HG03521 (cell line): ENCODE results near the gene GRIK1.

Source experiments
- ATAC-seq: cut with Tn5 transposase; IDR thresholded peaks from one replicate; pipeline ENCODE4 v1.9.1; 2021; ENCODE audit warnings: mild to moderate bottlenecking, moderate library complexity; ENCODE audit not compliant: unreplicated experiment

Gene GRIK1

DNA sequence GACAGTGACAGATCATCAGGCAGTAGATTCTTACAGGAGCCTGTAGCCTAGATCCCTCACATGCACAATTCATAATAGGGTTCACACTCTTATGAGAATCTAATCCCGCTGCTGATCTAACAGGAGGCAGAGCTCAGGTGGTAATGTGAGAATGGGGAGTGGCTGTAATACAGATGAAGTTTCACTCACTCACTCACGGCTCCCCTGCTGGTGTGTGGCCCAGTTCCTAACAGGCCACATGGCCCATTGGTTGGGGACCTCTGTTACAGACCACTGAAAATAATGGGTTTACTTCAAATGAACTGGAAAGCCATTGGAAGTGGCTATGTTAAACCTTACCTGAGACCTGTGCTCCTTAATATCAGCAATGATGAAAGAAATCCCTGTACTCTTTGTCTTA lies 151.0 kb downstream of the GRIK1 start:
- ATAC-seq, result no peak

DNA sequence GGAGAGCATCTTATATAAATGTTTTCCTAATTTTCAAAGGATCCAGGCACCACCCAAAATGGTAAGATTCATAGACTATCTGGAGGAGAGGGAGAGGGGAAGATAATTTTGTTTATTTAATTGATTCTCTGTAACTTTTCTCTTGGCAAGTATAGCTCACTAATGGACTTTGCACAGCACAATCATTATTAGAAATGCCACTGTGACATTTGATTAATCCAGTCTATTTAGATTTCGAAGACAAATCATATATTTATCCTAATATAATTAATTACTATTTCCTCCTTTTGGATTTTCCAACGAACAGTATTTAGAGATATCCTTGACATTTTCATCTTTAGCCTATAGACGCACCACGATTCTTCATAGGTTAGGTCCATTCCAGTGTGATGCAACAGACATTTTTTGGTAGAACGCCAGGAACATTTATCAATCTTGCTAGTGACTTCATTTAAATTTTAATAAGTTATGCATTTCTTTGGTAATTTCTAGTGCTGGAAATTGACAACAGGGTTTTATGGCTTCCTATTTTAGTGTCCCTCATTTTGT lies 152.4 kb downstream of the GRIK1 start:
- ATAC-seq, result no peak

DNA sequence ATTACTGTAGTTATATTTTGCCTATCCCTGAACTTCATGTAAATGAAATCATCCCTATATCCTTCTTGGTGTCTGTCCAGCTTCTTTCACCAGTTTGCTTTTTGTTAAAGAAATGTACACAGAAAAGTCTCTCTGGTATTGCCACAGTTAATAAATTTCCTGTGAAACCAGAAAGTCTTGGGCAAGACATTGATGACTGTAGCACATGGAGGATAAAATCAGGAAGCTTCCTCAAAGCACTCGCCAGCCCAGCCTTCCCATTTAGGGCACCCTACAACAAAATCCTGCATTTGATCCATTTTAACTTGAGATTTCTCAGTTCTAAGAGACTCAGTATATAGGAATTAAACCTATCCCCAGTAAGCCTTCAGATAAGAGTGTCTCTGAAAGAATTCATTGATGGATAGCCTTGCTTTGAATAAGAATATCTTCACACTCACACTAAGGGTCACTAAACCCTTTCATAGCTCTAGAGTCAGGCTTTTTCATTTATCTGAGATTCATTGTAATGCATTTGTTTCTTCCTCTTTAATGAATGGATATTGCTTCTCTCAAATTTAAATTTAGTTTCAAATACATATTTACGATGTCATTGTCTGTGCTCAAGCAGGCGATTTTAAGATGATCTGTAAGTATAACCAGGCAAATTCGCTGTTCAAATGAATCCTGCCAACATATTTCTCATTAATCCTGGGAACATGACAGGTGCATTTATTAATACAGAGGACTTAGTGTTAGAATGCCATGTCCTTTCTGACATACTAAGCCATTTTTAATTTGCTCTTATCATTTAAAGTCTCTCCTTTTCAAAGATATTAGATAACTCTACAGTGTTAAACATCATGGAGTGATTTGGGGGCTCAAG lies 153.1 kb downstream of the GRIK1 start:
- no peak for ATAC-seq

DNA sequence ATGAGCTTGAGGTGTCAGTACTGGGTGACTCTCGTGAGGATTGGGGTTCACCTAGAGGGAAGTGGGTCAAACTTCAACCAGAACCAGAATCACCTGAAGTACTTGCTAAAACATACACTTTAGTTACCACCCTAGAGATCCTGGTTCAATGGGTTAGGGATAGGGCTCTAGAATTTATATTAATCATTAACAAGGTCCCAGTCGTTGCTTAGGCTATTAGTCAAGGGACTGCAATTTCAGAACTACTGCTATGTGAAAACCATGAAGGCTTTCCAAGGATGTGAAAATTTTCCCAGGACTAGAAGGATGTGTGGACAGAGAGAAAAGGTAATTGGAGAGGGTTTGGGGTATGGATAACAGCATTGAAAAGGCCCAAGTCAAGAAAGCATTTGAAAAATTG lies 162.6 kb downstream of the GRIK1 start:
- no peak for ATAC-seq

DNA sequence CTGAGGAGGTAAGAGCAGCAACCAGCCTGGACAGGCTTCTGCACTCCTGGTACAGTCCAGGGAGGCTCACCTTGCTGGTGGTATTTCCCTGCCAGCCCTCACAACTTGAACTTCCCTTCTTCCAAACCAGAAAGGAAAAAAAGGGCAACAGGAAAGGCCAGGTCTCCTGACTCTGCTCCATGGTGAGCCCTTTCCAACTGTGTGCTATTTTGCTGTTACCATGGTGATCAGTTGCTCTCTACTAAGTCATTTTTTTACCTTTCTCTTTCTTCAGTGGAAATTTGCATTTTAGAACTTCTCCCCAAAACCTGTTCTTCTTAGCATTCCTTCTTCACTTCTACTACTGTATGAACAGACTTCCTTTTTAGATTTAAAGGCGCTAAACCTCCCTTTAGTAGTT lies 164.3 kb downstream of the GRIK1 start:
- no peak for ATAC-seq

DNA sequence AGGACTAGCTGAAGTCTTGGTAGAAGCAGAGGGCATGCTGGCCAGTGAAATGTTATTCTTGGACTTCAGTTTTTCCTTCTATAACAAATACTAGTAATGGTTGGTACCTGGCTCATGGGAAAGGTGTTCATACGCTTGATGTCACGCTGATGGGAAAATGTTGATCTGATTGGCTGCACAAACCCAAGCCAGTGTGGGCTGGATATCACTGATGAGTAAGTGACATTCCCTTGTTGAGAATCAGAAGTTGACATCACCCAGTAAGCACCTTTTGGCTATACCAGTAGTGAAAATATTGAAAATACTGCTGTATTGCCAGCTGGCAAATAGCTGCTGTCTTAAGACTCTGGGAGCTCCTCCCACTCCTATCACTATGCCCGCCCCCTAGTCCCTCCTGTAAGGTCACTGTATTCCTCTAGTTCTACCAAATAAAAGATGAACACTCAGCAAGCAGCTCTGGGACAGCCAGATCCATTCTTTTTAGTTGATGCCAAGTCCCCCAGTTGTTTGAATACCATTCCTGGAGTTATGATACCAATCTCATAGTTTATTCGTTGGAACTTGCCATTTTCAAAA lies 168.2 kb downstream of the GRIK1 start:
- no peak for ATAC-seq

DNA sequence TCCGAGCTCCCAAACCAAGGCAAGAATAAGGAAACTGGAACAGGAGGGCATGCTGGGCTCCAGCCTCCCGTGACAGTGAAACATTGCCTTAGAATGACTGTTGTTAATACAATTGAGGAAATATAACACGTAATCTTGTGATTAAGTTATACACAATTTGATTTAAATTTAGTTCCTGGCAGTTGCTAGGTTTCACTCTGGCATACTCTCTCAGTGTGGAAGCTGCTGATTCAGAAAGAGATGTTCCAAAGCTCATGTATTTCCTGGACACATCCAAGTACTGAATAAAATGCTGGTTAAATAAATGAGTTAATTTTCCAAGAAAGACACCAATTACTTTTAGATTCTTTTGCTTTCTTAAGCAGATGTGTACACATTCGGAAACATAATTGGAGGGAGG lies 176.1 kb downstream of the GRIK1 start:
- no peak for ATAC-seq

DNA sequence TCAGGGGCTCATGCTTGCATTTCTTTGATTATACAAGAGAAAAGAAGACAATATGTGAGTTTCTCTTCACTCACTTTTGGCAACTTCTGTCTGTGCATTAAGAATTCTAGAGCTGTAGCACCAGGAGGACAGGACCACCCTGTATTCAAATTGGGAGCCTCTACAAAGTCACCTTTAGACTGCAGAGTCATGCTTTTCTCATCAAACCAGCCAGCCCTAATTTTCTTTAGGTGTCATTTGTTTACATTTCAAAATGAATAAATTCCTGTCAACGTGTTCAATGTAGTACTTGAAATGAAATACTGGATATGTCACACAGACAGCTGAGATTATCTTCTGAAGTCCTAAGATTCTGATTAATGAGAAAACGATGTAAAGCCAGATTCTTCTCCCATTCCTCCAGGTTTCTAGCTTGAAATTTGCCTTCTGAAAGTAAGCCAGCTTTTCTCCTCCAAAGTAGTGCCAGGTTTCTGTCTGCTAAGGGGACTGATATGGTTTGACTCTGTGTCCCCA lies 177.2 kb downstream of the GRIK1 start:
- no peak for ATAC-seq

DNA sequence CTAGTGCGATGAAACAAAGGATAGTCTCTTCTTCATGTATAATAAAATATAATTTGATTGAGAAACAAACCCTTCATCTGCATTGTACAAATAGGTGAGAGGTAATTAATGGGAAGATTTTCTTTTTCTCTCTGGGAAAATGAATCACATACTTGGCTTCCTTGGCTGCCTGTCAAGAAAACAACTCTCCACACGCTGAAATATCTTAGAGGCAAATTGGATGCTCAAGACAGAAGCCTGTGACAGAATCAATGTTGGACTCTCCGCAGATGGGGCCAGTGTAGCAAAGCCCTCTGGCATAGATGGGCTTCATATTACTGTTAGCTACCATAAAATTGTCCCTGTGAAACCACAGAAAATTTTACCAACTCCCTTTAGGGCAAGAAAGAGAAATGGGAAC lies 186.6 kb downstream of the GRIK1 start:
- ATAC-seq, result no peak

DNA sequence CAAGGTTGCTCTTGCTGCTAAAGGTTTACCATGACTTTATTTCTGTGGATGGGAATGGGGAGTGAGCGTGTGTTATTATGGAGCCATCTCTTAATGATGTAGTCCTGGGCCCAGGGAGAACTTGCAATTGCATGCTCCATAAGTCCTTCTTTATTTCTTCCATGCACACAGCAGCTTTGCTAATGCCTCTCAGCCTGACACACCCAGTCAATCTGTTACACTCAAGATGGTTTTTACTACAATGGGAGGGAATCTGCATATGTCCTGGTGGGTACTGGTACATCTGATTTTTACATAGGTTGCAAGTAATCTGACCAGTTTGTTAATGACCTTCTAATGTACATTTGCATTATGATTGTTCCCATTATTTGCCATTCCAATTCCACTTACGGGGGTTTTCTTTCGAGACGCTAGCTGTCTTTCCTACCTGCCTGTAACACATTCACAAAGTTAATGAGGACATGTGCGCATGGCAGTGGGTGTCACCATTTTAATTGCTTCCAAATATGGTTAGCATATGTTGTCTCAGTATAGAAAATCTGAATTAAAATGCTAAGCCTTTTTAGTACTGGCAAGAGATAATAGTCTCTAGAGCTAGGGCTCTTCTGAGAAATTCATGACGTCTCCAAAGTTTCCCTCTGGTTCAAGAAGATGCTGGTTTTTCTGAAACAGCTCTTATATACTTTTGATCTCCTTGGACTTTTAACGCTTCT lies 188.2 kb downstream of the GRIK1 start:
- ATAC-seq, result no peak

DNA sequence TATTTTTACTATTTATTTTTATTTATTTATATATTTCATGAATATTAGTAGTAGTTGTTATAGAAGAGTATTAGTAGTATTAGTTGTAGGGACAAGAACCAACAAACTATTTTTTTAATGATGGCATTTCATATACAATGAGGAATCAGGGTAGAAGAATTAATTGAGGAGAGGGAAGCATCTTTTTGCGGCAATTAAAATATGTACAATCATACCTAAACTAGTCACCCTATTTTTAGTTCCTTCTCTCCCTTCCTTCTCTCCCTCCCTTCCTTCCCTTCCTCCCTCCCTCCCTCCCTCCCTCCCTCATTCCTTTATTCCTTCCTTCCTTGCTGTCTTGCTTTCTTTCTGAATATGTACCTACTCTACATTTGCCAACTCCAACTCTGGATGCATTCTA lies 189.8 kb downstream of the GRIK1 start:
- ATAC-seq, result no peak

DNA sequence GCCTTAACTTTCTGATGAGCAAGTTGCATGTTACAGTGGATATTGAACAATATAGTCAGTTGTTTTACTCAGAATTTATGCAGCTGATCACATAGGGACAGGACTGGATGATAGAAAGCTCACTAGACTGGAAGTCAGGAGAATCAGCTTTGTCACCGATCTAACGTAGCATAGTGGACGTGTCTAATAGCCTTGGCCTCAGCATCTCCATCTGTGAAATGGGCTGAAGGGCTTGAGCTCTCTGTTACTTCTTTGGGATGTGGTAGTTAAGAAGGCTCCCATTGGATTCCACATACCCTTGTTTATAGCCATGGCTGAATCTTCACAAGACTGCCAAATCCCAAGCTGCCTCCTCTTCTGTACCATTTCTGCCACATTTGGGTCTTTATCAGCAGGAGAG lies 190.6 kb downstream of the GRIK1 start:
- ATAC-seq, result no peak

DNA sequence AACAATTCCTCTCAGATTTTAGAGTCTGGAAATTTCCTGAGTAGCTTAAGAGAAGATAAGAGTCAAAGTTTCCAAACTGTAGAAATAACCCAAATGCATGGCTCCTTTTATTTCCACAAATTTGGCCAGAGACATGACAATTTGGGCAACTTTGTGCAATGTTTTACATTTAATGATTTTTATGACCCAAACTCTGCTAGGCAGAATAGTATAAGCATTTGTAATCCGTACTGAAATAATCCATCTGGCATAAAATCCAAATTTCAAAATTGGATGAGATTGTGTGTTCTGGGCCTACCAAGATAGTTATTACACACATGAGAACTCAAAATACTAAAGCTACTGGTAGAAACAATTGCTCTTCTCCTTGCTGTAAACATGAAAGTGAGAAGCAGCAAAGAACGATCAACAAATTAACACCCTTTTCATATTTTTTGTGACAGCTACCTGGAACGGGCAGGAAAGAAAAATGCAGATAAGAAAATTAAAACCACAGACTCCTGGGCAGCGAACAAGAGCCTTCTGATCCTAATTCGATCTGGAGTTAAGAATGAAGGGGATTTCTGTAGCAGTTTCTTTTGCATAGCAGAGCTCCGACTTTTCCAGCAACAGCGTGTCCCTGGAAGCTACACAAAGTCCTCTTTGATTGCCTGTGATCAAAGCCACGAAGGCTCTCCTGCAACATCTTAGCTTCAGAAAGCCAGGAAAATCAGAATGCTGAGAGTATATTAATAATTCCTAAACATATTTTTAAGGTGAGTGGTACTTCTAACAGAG lies 191.2 kb downstream of the GRIK1 start:
- ATAC-seq, result no peak

DNA sequence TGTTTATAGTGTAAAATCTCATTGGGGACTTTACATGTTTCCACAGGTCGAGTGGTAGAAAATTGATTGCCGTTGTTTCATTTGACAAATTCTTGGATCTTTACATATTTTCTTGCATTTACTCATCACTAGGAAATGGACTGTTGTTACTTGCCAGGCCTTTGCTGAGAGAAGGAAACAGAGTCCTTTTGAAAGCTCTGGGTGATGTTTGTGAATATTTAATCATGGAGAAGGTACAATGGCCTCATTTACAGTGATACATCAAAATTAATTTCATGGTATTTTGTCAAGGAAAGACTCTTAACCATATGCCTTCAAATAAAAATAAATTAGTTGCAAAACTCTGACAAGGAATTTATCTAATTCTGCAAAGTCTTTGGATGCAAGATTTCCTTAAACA lies 198.0 kb downstream of the GRIK1 start:
- no peak for ATAC-seq

DNA sequence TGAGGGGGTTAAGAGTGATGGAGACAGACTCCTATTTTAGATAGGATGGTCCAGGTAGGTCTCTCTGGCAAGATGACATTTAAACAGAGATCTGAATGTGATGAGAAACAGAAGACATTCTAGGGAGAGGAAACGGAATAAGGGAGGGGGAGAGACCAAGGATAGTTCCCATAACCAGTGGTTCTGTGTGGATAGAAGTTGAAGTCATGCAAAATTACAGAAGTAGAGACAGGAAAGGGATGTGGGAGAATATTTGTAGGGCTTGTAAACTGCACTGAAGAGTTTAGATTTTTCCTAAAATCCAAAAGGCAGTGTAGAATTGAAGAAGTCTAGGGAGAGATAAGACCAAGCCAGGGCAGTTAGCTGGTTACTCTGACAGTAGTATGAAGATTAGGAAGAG lies 200.6 kb downstream of the GRIK1 start:
- ATAC-seq, result no peak

DNA sequence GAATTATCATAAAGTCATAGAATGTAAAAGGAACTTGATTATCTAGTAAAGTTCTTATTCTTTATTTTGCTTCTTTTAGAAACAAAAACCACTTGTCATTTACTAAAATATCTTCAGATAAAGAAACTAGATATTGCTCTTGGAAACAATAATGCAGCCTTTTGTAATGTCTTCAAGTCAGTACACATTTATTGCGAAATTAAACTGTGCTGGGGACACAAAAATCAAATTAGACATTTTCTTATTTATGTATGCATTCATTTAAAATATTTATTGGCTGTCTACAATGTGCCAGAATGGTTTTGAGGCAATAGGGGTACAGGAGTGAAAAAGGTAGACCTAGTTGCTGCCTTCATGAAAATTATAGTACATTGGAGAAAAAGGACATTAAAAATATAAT lies 201.1 kb downstream of the GRIK1 start:
- no peak for ATAC-seq

DNA sequence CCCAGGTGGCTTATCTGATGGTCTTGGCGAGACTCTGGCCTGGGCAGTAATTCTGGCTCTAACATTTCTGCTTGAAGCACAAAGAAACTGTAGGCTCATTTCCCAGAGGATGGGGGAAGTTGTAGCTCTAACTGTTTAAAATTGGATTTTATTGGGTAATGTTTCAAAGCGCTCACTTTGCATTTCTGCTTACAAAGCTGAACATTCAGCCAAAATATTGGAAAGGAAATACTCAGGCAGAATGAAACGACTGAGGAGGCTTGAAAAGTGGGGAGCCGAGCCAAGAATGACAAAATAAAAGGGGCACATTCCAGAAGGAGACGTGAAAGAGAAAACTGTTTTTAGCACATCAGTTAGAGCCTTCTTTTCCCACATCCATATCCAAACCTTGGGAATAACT lies 202.6 kb downstream of the GRIK1 start:
- no peak for ATAC-seq

DNA sequence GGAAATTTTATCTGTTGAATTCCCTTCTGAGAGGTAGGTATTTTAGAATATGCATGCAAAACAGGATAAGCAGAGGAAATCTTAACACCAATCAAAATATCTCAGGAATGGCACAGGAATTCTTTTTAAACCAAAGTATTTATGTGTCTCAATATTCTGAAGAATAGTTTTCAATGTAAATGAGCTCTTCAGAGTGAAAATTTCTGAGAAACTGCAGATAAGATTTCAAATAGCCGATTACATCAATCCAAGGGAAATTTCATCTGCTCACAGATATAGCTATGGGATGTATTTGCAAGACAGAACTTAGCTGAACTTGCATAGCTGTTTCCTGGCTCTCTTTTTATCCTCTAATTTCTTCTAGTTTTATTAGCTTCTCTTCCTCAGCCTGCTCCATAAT lies 209.5 kb downstream of the GRIK1 start:
- no peak for ATAC-seq

DNA sequence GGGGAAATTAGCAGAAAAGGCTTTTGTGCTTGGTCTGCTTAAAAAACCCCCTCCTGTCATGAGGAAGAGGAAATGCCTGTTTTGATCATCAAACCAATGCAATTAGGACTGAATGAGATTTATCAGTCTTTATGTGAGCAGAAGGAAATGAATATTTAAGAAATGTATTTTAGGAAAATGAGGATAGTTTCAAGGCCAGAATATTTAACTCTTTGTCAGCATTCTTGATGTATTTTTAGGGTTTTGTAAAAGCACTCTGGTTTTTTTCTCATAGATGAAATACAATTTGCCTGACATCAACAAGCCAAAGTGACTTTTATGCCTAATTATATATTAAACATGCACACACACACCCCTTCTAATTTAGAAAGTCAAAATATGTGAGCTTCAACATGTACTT lies 213.8 kb downstream of the GRIK1 start:
- ATAC-seq, result no peak

DNA sequence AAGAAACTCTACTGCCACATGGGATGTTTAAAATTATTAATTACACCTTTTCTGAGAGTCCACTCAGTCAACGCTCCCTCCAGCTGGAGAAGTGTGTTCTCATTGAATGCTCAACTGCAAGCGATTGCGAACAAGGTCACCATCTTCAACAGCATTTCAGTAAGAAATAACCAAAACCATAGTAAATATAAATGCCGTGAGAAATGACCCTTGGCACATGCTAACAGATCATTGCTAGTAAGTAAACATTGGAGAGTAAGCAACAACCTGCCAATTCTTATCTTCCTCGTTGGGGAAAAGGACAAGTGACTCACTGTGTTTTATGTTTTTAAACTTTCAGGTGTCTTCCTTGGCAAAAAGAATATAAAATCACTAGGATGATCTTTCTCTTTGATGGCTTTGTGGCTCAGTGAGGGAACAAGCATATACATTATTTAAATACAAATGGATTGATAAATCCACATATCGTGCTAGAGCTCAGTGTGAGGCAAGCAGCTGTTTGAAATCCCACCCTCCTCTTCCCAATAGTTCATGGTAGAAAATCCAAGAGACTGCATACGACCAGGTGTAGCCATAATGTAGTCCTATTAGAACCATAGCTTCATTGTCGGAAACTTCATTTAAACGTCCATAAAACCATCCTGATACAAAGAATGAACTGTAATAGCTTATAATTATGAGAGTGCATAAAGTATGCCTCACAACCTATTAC lies 214.6 kb downstream of the GRIK1 start:
- no peak for ATAC-seq
